DOHH2 (cell line): ENCODE results near the gene FABP6.

Source experiments
- CTCF ChIP-seq: fragments of 200-600 bp; sonication (generic); IDR thresholded peaks from one replicate; pipeline ENCODE4 v1.5.1; 2014; ENCODE audit warnings: antibody characterized with exemption, mild to moderate bottlenecking, low read depth, low read length; ENCODE audit not compliant: poor library complexity, severe bottlenecking
- EZH2phosphoT487 ChIP-seq: fragments of 200-600 bp; sonication (generic); IDR thresholded peaks from 2 replicates; pipeline ENCODE4 v1.6.1; 2017; ENCODE audit warnings: borderline replicate concordance, mild to moderate bottlenecking, antibody characterized with exemption, low read length, moderate library complexity, mixed read lengths

DNA sequence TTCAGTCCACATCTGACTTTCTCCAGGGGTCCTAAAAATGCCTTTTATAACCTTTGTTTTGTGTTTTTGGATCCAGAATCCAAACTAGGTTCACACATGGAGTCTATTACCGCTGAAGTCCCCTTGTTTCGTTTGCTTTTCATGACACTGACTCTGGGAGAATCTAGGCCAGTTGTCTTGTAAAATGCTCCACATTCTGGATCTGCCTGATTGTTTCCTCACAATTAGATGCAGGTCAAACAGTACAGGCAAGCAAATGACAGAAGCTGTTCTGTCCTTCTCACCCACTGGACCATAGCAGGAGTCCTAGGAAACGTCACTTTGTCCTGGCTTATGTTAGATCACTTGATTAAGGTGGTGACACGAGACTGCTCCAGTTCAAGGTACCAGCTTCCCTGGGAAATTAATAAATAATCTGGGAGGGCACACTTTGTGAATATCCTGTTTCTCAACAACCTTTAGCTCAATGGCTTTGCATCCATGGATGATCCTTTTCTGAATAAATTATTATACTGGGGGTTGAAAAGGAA lies 34.1 kb downstream of the FABP6 start:
- TF ChIP-seq CTCF, result no peak
- no peak for TF ChIP-seq EZH2phosphoT487
